Measurements from ENCODE around the gene TEAD2.

TEAD2 gene

DNA sequence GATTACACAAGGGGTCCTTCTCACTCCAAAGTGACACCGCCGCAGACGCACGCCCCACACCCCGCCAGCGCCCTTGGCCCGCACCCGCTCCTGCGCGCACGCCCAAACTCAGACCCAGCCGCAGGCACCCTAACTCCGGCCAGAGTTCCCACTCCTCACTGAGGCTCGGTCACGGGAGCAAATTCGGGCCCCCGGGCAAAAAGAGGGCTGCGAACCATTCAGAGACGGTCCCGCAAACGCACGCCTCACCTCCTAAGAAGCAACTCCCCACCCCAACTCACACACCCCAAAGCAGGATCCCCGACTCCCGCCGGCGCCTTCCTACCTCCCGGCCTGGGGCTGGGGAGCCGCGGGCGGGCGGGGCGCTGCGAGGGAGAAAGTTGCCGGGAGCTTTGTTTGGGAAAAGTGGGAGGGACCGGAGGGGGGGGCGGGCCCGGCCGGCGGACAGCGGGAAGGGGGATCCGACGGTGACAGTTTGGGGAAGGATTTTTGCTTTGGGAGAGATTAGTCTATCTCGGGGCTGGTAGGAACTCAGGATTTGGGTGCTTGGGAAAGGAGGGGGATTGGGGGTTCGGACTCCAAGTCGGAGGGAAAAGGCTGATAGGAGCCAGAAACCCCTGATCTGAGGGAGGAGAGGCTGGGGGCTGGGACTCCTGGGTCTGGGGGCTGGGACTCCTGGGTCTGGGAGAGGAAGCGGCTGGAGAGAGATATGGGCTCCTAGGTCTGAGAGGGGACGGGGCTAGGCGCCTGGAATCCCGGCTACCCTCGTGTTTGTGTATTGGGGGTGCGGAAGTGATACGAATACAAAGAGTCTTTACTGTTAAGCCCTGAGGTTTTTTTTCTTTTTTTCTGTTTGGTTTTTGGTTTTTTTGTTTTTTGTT, at the start of gene TEAD2:
TSS of gene TEAD2 (minus strand) at position 369 of the 881 bp plus-strand sequence. CDS start 2,341 bp downstream, outside the sequence.
- no peak for DNase-seq

DNA sequence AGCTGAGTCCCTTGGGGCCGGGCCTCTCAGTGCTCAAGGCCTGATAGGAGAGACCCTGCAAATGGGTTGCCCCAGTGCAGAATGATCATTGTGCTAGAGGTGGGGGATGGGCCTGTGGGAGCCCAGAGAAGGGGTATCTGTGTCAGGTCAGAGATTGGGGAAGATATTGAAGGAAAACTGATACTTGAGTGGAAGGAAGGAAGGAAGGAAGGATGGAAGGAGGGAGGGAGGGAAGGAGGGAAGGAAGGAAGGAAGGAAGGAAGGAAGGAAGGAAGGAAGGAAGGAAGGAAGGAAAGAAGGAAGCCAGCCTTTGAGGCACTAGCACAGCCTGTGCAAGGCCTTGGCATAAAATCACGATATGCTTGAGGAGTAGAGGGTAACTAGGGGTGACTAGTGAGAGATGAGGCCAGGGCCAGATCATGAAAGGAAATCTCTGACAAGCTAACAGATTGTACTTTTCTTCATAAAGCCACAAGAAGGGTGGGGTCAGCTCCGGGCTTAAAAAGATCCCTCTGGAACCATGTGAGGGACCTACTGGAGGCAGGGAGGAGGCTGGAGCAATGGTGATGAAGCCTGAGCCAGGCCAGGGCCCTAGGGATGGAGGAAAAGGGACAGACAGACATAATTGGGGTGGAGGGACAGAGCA, 49.6 kb upstream of the TEAD2 start:
- DNase-seq: no peak

DNA sequence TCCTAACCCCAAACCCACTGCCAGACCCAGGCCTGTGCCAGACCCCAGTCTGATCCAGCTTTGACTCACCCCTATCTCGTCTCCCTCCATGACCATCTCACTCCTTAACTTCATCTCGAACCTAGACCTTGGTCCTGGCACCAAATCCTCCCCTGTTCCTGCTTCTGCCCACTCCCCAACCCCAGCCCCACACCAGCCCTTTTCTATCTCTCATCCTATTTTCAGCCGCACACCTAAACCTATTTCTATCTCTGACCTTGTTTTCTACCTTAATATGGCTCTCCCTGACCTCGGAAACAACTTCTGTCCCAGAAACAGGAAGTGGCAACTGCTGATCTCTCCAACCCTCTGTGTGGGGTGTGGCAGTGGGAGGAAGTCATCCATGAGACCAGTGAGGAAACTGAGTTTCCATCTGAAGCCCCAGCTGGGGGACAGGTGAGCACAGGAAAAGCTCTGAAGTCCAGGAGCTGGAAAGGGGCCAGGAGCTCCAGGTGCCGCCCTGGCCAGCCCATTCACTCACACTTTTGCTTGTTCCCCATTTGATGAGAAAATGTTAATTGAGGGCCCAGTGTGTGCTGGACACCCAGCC, 47.3 kb upstream of the TEAD2 start:
- DNase-seq: no peak

DNA sequence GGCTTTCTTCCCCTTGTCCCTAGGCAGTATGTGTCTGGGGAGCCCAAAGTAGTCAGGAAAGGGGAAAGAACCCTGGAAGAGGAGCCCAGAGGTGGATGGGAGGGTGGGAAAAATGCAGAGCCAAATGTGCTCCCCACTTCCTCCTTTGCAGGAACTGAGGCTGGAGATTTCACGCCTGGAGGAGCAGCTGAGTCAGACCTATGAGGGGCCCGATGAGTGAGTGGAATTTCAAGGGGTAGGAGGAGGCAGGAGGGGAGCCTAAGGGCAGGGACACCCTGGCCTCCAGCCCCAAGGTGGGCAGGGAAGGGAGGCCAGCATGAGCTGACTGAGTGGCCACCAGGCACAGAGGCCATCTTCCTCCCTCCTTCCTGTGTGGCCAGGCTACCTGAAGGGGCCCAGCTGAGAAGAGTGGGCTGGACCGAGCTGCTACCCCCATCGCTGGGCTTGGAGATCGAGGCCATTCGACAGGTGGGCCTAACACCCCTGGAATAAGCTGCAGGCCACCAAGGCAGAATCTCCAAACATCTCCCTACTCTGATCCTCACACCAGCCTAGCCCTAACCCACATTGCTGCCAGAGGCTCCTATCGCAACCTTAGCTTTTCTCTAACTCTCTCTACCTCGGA, 46.7 kb upstream of the TEAD2 start:
- no peak for DNase-seq

DNA sequence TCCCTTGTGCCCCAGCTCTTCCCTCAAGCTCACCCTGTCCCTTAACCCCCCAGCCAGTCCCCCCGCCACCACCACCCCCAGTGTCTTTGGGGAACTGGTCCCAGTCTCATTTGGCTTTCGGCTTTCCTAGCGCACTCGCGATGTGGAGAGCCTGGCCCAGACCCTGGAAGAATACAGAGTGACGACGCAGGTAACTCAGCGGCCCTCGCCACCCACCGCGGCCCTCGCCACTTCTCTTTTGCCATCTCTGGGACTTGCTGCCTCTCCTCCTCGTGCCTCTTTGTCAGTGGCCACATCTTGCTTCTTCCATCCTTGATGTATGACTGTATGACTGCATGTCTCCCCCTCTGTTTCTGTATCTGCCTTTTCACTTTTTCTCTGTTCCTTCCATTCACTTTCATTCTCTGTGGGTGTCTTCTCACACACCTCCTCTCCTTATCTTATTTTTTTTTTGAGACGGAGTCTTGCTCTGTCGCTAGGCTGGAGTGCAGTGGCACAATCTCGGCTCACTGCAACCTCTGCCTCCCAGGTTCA, 45.3 kb upstream of the TEAD2 start:
- DNase-seq: no peak

DNA sequence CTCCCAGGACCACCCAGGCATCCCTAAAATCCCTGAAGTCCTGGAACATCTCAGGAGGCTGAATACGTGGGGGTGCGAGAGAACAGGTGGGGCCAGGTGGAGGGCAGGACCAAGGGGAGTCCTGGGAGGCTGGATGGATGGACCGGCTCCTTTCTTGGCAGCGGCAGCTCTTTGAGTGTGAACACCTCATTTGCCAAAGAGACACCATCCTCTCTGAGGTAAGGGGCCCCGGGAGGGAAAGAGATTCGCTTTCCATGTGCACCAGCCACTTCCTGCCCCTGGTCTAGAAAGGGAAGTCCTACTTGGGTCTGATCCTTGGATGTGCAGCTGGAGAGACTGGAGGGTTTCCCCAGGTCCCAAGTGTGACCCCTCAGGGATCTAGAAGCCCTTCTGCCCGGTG, 44.9 kb upstream of the TEAD2 start:
- no peak for DNase-seq

DNA sequence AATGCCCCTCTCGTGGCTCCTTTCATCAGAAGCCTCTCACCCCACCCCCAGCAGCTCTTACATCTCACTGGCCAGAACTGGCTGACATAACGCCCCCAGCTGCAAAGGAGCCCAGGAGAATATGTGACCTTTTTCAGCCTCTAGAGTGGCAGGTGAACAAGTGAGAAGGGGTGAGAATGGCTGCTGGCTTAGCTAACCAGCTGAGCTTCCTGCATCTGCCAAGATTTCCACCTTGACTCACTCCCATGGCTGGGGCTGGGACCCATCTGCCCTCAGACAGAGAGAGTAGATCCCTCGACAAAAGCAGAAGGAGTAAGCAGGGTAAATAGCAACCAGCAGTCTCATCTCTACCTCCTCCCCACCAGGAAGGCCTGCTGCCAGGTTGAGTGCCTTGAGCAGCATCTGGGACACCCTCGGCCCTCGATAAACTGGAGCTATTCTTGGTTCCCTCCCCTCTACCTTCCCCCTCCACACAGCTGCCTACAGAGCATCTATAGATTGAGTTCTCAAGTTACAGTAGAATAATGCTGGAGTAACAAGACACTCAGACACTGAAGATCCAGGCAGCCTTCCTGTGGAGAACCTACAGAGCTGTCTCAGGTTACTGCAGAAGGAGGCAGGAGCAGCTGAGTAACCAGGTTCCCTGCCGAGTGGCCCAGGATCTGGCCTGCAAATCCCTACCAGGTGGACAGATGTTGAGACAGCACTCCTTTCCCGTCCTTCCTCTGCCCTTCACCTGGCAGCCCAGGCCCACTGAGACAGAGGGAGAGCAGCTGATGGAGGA, 41.4 kb upstream of the TEAD2 start:
- DNase-seq: peak; percentile 81

DNA sequence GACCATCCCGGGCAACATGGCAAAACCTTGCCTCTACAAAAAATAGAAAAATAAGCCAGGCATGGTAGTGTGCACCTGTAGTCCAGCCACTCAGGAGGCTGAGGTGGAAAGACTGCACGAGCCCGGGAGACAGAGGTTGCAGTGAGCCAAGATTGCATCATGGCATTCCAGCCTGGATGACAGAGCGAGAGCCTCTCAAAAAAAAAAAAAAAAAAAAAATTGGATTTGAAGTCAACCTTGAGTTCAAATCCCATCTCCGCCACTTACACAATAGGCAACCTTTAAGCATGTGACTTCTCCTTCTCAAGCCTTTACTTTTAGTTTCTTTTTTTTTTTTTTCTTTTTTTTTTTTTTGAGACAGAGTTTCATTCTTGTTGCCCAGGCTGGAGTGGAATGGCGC, 37.8 kb upstream of the TEAD2 start:
- no peak for DNase-seq

DNA sequence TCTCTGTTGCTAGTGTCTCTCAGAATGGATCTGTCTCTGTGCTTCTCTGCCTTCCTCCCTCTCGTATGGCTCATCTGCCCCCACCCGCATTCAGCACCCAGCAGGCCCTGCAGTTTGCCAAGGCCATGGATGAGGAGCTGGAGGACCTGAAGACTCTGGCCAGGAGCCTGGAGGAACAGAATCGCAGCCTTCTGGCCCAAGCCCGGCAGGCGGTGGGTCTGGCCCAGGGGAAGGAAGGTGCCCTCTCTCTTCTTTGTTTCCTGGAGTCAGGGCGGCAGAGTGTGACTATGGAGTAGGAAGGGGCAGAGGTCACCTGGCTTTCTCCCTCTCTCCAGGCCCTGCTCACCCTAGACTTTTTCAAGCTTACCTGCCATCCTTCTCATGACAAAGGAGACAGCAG, 36.7 kb upstream of the TEAD2 start:
- no peak for DNase-seq

DNA sequence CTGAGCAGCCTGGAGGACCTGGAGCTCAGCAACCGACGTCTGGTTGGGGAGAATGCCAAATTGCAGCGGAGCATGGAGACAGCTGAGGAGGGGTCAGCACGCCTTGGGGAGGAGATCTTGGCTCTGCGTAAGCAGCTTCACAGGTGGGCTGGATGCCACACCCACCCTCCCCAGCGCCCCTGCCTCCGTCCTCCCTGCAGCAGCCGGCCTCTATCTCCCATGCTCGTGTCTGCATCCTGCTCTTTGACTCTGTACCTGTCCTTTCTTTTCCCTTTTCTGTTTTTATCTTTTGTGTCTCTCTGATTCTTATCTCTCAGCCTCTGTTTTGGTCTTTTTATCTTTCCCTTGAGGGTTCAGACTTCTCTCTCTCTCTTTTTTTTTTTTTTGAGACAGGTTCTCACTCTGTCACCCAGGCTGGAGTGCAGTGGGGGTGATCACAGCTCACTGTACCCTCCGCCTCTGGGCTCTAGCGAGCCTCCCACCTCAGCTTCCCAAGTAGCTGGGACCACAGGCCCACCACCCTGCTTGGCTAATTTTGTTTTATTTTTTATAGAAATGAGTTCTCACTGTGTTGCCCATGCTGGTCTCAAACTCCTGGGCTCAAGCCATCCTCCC, 35.9 kb upstream of the TEAD2 start:
- no peak for DNase-seq

DNA sequence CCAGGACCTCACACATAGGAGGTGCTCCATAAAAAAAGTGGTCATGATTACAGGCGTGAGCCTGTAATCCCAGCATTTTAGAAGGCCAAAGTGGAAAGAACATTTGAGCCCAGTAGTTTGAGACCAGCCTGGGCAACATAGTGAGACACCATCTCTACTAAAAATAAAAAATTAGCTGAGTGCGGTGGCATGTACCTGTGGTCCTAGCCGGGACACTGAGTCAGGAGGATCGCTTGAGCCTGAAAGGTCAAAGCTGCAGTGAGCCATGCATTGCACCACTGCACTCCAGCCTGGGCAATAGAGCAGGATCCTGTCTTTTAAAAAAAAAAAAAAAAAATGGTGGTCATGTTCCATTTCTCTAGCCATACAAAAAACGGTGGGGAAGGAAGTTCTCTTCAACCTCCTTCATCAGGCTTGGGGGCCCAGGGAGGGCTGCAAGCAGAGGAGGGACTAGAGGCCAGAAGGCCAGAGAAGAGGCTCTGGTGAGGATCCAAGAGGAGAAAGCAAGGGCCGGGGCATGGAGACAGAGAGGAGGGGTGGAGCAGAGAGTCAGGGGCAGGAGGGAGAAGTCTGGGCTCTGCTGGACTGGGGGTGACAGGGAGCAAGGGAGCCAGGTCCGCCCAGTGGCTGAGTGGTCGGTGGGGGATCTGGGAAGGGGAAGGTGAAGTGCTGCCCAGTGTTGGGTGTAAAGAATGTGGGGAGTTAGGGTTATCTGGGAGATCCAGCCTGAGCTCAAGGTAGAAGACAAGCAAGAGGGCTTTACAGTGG, 34.7 kb upstream of the TEAD2 start:
- DNase-seq: no peak

DNA sequence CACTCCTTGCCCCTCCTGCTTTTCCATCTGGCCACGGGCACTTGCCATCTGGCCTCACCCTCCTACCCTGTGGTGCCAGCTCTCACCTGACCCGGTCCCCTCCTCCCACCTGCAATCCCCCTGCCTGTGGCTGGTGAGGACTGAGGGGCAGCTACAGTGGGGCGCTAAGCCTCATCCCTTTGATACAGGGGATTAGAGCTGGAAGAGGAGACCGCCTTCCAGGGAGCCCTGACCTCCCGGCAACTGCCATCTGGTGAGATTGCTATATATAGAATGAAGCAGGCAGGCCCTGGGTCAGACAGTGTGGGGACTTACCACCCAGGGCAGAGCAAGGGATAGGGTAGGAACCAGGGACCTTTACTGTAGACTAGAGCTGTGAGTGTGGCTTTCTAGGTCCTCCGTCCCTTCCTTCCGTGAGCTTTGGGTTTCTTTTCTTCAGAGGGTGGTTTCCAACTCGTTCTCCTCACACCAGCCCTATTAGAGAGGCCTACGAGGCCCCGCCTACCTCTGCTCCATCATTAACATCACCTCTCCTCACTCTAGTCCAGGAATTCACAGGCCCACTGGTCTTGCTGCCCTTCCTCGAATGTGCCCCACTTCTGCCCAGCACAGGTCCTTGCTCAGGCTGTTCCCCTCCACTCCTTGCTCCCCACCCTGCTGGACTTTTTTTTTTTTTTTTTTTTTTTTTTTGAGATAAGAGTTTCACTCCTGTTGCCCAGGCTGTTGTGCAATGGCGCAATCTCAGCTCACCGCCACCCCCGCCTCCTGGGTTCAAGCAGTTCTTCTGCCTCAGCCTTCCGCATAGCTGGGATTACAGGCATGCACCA, 33.6 kb upstream of the TEAD2 start:
- no peak for DNase-seq

DNA sequence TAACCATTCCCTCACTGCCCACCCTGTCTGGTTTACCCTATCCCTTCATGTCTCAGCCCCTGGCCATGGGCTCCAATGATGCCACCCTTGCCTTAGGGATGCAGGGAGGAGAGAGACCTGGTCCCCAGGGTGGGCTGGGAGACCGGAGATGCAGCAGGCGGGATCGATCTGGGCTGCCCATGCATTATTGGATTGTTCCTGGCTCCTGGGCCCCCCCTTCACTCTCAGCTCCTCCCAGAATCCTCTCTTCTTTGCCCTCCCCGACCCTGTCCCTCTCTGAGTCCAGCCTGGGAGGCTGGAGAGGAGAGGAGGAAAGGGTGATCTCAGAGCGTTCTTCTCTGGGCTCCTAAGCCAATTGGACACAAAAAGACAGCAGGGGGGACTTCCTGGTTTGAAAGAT, 31.7 kb upstream of the TEAD2 start:
- no peak for DNase-seq

DNA sequence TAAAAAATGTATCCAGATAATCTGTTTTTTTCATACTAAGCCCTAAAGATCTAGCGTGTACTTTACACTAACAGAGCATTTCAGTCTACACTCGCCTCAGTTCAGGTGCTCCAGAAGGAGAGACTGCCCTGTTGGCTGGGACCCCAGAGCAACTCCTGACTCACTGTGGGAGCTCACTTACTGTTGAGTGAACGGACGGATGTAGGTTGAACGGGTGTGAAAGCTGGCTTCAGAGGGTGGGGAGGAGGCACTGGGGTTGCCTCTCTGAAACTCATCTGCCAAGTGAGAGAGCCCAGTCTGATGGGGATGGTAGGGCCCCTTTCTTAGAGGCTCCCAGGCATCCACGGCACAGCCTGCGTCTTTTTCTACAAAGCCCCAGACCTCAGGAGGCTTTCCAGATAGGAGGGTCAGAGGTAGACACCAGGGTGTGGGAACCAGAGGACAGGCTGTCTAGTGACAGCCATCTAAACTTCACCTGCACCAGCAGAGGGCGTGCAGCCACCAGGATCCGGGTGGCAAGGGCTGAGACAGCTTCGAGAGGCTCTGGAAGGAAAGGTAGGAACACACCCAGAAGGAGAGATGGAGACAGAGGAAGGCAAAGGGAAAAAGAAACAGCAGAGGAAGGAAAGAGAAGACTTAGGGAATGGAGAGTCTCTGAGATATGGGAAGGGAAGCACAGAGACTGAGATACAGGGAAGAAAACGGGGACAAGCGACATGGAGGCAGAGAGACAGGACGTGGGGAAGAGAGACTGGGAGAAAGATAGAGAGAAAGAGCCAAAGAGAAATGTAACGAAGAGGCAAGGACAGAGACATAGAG, 29.6 kb upstream of the TEAD2 start:
- DNase-seq: peak; percentile 68

DNA sequence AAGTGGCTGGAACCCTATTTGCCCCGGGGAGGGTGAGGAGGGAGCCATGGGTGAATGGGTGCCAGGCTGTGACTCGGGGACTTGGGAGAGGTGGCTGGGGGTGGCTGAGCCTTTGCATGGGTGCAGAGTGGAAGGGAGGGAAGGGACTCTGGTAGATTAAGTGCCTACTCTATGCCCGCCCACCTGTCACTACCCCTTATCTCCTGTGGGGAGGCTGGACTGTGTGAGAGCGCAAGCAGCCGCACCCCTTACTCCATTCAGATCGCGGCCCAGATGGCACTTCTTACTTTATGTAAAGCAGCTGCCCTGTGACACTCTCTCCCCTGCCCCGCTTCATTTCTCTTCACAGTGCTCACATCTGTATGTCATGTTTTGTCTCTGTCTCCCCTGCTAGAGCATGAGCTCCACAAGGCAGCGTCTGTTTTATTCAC, 28.7 kb upstream of the TEAD2 start:
- DNase-seq: no peak

DNA sequence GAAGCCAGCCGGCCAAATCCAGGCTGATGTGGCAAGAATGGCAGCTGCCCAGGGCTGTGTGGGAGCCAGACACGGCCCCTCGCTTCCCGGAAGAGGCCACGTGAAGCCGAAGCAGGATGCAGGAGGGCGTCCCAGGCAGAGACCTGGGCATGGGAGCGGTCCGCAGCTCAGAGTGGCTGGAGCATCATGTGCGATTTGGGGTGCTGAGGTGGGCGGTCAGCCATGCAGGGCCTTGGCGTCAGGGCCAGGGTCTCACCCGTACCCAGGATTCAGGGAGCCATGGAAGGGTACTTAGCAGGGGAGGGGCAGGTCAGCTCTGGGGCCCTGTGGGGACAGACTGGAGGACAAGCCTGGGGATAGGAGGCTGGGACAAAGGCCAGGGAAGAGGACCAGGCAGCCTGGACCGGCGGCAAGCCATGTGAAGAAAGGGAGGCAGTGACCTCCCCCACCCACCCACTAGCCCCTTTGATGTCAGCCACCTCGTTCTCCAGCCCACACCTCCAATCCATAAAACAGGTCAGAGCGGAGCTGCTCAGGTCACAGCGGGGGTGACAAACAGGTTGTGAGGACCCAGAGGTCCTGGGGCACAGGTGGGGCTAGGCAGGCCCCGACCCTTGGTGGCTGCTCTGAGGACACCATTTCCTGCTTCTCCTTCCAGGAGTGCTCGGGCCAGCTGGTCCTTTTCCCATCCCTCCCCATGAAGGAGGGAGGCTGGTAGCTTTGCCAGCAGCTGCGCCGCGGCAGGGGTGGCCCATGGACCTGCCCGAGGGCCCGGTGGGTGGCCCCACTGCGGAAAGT, 28.1 kb upstream of the TEAD2 start:
- DNase-seq: no peak

DNA sequence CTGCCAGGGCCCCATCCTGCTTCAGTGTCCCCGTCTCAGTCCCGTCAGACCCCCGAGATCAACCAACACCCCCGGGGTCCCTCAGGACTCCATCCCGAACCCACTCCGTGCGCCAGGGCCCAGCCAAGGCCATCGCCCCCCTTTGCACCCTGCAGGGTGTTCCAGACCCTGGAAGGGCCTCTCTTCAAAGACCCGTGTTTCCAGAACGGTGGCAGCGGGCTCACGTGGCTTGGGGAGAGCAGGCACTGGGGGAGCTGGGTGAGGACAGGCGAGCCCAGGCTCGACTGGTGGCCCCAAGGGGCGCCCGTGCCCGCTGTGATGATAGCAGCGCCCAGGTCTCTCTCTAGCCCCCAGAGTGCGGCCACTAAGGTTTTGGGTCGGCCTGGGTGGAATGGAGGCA, 27.2 kb upstream of the TEAD2 start:
- DNase-seq: no peak

DNA sequence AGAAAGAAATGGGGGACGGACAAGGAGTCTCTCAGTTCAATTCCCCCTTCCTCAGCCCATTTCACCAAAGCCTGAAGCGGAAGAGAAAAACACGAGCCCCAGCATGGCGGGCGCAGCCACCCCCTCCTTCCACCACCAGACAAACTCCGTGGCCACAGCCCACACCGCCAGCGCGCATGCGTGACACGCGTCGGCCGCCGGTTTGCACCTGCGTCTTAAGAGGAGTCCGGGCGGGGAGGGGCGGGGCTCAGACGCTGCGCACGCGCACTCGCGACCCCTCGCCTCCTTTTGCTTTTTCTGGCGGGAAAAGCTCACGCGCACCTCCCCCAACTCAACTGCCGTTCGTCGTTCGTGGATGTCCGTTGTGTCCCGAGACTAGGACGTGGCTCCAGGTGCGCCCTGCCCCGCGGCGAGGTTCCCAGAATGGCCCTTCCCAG, 25.7 kb upstream of the TEAD2 start, which contains the start of gene KASH5:
TSS of gene KASH5 (plus strand) at position 314 of the 437 bp plus-strand sequence. CDS start 2,635 bp downstream, outside the sequence.
- DNase-seq: peak; percentile 31
